GM13976 (cell line): ENCODE results near the gene SFI1.

Experiments
- DNase-seq: peaks from one replicate; pipeline ENCODE4 v3.0.0; 2012; ENCODE audit warnings: low spot score
- CTCF ChIP-seq: IDR thresholded peaks from 2 replicates; pipeline ENCODE4 v1.5.1; 2012; ENCODE audit warnings: borderline replicate concordance, mild to moderate bottlenecking; ENCODE audit not compliant: insufficient read depth; ENCODE audit errors: extremely low read depth, missing control alignments, control extremely low read depth
- in situ Hi-C: fragments of 300-500 bp; cut with MboI; formaldehyde crosslinking; loops from one replicate; pipeline ENCODE4 v1.12.0; 2022; ENCODE audit warnings: low sequenced_read_pairs, mixed read lengths, inconsistent platforms; ENCODE audit not compliant: unreplicated experiment

Gene SFI1

GRCh38 chr22:31604746-31605705, 108.7 kb downstream of the SFI1 start:
- TF ChIP-seq CTCF: no peak
- DNase-seq: no peak
- in situ Hi-C loops: no loop called here

GRCh38 chr22:31605851-31606585, 109.7 kb downstream of the SFI1 start:
- in situ Hi-C loops: no loop called here
- no peak for TF ChIP-seq CTCF

GRCh38 chr22:31607696-31608095, 111.4 kb downstream of the SFI1 start:
- no peak for DNase-seq
- TF ChIP-seq CTCF: no peak
- in situ Hi-C loops: no loop called here

More at GRCh38 chr22:31605851-31606585, 109.7 kb downstream of the SFI1 start:
- DNase-seq: peak; percentile 6

GRCh38 chr22:31609716-31610115, 113.4 kb downstream of the SFI1 start:
- no peak for DNase-seq
- no peak for TF ChIP-seq CTCF
- in situ Hi-C loops: no loop called here

GRCh38 chr22:31610611-31611010, 114.3 kb downstream of the SFI1 start:
- in situ Hi-C loops: no loop called here

More at GRCh38 chr22:31610611-31611010, 114.3 kb downstream of the SFI1 start:
- no peak for DNase-seq
- no peak for TF ChIP-seq CTCF
